HG03460 (cell line): ENCODE measurements around the gene CHST8.

Experiments used
- ATAC-seq: cut with Tn5 transposase; IDR thresholded peaks from one replicate; pipeline ENCODE4 v1.9.1; 2021; ENCODE audit not compliant: unreplicated experiment

CHST8 gene

GRCh38 chr19:33673258-33673875 lies 51.6 kb downstream of the CHST8 start:
- no peak for ATAC-seq

GRCh38 chr19:33673996-33674625 lies 52.4 kb downstream of the CHST8 start:
- no peak for ATAC-seq

DNA sequence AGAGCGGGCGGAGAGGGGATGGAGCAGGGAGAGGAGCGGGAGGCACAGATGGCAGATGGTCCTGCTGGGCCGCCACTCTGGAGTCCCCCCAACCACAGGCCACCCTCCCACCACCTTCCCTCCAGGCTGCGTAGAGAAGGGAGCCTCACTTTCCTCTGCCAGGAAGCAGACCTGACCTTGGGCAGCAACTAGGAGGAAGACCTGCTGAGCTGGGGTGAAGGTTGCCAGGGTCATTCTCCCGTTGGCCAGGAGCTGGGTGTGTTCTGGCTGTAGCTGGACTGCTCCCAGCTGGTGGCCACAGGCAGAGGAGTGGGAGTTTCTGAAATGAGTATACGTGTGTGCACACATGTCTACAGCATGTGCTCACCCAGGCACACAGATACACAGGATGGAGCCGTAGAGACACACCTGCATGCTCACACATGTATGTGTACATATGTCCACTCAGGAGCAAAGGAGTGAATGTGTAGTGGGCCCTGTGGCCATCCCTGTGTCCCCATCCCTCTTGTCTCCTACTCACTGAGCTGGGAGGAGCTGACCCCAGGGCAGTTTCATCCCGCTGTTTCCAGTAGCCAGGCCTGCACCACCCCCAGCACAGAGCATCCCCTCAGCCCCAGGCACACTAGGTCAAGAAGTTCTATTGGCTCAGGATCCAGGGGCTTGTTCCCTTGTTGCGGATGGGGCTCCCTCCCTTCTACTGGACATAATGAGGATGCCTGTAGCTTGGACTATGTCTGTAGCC lies 53.0 kb downstream of the CHST8 start:
- no peak for ATAC-seq

DNA sequence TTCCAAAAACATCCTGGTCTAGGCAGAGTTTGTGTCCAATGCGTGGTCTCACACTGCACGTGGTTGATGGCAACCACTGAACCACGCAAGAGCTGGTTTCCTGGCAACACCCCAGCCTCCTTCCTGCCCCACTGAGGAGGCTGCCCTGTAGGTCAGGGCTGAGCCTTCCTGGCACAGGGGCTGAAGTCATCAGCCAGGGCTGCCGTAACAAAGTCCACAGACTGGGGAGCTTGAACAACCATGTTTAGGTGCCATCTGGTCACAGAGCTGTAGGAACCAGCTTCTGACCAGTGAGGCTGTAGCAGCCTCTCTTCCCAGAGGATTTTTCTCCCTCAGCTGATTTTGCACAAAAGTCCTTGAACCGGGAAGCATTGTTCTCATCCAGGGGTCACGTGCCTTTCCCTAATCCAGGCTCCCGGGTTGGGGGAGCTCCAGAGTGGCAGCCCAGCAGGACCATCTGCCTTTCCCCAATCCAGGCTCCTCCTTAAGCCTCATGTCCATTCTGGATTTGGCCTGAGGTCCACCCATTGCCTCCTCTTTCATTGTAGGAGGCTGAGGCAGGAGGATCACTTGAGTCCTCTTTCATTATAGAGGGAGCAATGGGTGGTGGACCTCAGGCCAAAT lies 53.9 kb downstream of the CHST8 start:
- no peak for ATAC-seq

DNA sequence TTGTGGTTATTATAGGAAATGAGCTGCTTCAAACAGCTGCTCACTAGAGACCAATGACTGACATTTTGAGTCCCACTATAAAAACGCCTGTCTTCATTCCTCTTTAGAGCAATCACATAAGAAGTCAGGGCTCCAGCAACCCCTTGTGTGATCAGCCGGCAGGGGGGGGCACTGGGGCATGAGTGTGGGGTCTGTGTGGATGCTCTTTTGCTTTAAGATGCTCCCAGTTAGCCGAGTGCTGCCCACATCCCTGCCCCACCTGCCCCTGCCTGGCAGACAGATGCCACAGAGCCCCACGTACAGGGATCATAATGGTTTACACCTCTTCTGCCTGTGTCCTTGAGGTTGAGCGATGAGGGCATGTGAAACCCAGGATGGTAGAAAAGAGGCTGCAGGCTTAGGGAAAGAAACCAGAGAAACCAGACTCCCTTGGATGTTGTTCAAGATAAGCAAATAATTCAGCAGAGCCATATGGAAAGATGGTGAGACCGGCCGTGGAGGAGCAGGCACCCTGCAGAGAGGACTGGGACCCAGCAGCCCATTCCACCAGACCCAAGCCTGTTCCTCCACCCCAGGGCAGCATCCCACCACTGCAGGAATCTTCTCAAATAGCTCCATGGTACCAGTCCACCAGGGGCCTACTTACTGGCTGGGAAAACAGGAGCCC lies 55.4 kb downstream of the CHST8 start:
- ATAC-seq, result no peak

DNA sequence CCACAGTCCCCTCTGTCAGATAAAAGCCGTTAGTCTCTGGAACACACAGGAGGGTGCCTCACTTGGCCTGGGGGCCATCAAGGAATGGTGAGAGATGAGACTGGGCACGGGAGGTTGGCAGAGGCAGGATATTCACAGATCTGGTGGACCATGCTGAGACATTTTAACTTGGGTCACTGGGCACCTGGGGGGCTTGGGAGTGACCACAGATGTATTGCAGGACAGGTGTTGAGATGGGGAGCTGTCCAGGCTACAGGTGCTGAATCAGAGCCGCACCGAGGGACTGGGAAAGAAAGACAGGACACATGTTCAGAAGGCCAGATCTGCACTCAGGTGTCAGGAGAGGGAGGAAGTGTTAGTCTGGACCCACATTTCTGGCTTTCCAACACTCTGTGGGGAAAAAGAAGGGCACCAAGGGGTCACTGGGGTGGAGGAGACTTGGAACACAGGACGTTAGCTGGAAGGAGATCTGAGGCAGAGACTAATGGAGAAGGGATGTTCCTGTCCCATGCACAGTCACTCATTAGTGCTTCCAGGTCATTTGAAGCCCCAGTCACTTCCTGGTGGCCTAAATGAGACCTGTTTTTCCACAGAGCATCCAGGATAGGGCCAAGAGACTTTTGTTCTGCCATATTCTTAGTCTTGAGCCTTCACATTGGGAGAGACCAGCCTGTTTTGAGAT lies 56.1 kb downstream of the CHST8 start:
- no peak for ATAC-seq

DNA sequence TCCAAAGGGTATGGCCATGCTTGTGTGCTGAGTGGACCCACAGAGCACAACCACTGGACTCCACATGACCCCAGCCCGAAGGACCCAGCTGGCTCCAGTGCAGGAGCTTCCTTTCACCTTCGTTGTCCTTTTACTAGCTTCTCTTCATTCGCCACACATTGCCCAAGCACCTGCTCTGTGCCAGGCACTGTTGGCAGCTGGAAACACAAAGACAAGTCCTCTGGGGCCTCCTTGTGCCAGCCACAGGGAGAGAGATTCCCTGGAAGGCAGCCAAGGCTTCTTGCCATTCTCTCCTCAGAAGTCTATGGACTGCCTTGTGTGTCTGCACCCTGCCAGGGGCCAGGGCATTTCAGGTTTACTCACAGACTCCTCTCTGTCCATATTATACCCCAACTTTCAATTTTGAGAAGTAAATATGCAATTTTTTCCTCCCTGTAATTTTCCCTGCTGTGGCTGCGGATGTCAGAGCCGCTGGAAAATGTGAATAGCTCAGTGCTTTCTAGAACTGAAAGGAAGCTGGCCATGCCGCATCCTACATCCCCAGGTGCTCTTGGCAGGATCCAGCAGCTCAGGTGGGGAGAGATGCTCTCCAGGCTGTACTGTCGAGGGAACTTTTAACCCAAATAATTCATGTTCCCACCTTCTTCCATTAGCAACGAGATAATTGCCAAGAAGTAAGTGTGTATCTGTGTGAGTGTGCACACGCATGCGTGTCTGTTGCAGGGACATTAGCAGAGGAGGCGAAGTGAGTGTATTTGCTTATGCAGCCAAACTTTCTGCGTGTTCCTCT lies 57.2 kb downstream of the CHST8 start:
- no peak for ATAC-seq

GRCh38 chr19:33679696-33680095 lies 57.9 kb downstream of the CHST8 start:
- ATAC-seq, result no peak

DNA sequence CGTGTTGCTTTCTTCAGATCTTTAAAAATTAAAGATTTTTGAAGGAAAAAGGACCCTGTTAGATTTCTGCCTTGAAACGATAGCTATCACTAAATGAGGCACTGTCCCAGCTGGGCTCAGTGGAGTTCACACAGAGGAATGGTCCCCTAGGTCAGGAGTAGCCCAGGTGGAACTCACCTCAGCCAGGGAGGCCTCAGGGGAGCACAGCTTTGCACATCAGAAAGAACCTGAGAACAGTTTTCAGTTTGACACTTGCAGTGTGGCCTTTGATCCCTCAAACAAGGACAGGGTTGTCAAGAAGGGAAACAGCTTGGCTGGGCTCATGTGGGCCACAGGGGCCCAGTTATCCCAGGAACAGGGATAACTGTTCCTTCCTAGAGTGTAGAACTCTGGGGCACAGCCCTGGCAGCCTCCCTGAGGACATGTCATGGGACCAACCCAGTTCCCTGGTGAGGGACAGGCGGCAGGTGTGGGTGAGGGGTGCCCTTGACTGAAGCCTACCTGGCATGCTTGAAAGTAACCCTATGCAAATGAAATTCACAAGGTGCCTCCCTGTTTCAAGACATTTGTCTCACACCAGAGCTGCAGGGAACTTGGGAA lies 59.4 kb downstream of the CHST8 start:
- no peak for ATAC-seq

DNA sequence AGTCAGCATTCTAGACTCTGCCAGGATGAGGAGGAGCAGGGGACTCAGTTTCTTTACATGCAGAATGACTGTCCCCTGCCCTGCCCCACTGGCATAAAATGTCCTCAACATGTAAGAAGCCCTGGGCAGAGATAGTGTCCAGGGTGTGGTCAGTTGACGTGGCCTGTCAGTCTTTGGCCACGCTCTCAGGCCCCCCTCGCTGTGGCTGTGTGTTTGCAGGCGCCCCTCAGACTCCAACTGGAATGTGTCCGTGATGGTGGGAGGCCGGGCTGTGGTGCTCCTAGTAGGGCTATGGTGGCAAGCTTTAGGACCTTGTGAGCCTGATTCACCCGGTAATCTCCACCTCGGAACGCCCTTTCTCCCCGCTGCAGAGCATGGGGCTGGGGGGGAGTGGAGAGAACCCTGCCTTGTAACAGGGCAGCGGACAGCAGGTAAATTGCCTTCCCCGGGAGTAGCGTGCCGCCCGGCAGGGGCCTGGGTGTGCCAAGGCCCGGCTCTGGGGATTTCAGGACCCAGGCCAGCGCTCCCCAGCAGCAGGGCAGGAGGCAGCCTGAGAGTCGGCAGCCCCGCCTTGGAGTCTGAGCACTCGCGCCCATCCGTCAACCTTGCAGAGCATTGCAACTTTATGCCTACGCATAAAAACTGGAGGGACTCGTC lies 62.3 kb downstream of the CHST8 start:
- ATAC-seq, result no peak

DNA sequence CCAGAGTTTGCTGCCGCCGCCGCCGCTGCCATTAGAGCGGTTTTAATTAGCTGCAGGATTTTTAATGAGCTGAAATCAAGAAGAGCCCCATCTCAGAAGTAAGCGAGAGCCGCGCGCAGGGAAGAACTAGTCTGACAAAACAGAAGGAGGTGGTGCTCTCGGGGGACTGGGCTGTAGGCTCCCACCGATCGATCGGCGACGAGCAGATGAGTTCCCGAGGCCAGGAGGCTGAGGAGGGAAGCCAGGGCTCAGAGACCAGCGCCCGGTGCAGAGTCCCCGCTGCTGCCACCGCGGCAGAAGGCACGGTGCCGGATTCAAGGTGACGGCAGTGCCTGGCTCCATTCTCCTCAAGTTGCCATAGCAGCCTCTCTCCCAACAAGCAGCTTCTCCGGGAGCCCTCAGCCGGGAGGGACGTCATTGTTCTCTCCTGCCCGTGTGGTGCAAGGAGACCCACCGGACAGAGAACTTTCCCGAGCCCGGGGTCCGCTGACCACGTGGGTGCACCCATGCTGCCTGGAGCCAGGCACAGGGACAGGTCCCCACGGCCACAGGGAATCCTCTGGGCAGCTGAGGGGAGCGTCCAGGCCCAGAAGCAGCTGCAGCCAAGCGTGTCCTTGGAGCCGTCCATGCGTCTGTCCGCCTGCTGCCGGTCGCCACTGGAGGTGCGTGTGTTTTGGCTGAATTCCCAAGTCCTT lies 62.9 kb downstream of the CHST8 start:
- ATAC-seq, result no peak

- no peak for ATAC-seq
Measured at GRCh38 chr19:33685541-33685940, 63.8 kb downstream of the CHST8 start.

DNA sequence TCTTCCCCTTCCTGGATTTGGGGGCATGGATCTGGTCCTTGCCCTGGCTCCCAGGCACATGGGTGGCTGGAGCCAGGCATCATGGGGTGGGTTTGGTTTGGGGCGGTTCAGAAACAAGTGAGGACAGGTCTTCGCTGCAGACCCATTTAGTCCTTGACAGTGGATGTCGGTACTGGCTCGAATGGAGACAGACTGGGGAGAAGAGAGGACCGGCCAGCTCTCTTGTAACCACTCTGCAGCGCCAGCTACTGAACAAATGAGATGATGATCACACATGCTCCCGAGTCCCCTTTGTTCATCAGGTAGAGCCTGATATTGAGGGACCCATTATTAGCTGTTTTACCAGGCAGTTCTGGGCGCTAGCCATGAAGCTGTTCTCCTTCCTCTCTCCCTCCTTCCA lies 64.5 kb downstream of the CHST8 start:
- no peak for ATAC-seq

- no peak for ATAC-seq
Measured at GRCh38 chr19:33686687-33687480, 65.1 kb downstream of the CHST8 start.

GRCh38 chr19:33687481-33688170 lies 65.9 kb downstream of the CHST8 start:
- no peak for ATAC-seq

DNA sequence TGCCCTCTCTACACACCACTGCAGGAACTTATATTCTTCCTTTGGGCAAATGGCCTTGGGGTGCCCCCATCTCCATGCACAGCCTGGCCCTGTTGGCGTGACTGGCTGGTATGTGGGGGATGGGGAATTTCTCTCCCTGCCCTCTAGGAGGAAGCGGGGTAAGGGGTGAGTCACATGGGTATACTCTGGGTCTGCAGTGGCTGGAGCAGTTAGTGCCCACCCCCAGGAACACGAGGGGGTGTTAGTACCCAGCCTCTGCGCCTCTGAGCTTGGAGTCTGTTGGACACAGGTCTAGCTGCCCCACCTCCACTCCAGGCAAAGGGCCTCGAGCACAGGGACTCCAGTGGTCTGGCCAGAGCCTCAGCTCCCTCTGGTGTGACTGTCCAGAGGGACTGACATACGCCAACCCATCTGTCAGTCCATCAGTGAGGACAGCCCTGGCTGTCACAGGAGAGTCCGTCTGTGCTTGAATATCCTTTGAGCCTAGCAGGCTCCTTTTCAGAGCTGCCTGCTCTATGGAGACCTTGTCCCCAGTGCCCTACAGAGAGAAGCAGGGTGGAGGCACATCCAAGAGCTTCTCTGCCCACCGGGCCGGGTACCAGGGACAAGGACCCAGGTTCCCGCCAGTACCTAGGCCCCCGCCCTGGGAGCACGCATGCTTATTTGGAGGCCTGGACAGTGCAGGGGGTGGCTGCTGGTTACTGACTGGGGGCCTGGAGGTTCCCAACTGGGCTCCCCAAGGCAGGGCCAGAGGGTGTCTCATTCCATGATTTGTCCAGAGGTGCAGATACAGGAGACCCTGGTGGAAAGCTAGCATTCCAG lies 66.6 kb downstream of the CHST8 start:
- ATAC-seq, result no peak
